Muscle of back (tissue), 11 donors: ENCODE data around the gene ACAP2. TPM values are rescaled to one million over a fixed set of nuclear protein-coding genes. Genes with fewer than 3 reads are reported as not detected.
"Not testable (repeated sequence)": the region's sequence is repeated elsewhere in the genome, so short reads cannot be mapped to it uniquely, and the experiment has no call there.

Experiments
- DNase-seq, 3 donors: peaks; one replicate each; pipeline versions ENCODE4 v3.0.0 to v3.0.0-alpha.2; 2013
- polyA plus RNA-seq, 10 donors: library from polyadenylated mRNA; unstranded; fragments of 120-200 nt; gene quantifications; one replicate each; pipeline ENCODE4 v1.2.1, GENCODE V29; 2013; ENCODE audit not compliant: insufficient read length in 10 of 10

ACAP2 gene
- polyA plus RNA-seq, 10 donors, result 15.9 to 32.6 (median 22.6) TPM

- DNase-seq, result no peak
These were observed 47.5 kb downstream of the ACAP2 start for GRCh38 chr3:195395208-195395816.

GRCh38 chr3:195394700-195395099 is 48.1 kb downstream of the ACAP2 start:
- DNase-seq, result no peak

- DNase-seq, result no peak
These were observed 48.8 kb downstream of the ACAP2 start for GRCh38 chr3:195394024-195394423.

- no peak for DNase-seq
These were observed 54.4 kb downstream of the ACAP2 start for GRCh38 chr3:195388380-195388779.

GRCh38 chr3:195386739-195387138 is 56.1 kb downstream of the ACAP2 start:
- DNase-seq, result no peak

GRCh38 chr3:195385526-195385925 is 57.3 kb downstream of the ACAP2 start:
- no peak for DNase-seq

- DNase-seq, result no peak
These were observed 57.9 kb downstream of the ACAP2 start for GRCh38 chr3:195384952-195385351.

- DNase-seq, result no peak
These were observed 70.6 kb downstream of the ACAP2 start for GRCh38 chr3:195372220-195372619.

- DNase-seq, result no peak
These were observed 76.5 kb downstream of the ACAP2 start for GRCh38 chr3:195366200-195366925.

- no peak for DNase-seq
These were observed 77.4 kb downstream of the ACAP2 start for GRCh38 chr3:195365371-195365770.

- not testable (repeated sequence) for DNase-seq
These were observed 85.0 kb downstream of the ACAP2 start for GRCh38 chr3:195357797-195358196.

GRCh38 chr3:195356151-195357086 is 86.4 kb downstream of the ACAP2 start:
- no peak for DNase-seq

GRCh38 chr3:195354009-195354408 is 88.8 kb downstream of the ACAP2 start:
- DNase-seq, result not testable (repeated sequence)

GRCh38 chr3:195352895-195353488 is 89.8 kb downstream of the ACAP2 start:
- peak in 1 of 3 donors; percentile 78 for DNase-seq

GRCh38 chr3:195348426-195349115 is 94.2 kb downstream of the ACAP2 start:
- peak; percentile 18 to 77 (median 46) for DNase-seq

- DNase-seq, result no peak
These were observed 105.1 kb downstream of the ACAP2 start for GRCh38 chr3:195337747-195338146.

- no peak for DNase-seq
These were observed 107.9 kb downstream of the ACAP2 start for GRCh38 chr3:195334967-195335366.

- no peak for DNase-seq
These were observed 123.8 kb downstream of the ACAP2 start for GRCh38 chr3:195319060-195319459.

GRCh38 chr3:195312714-195313113 is 130.1 kb downstream of the ACAP2 start:
- no peak for DNase-seq

- DNase-seq, result no peak
These were observed 135.1 kb downstream of the ACAP2 start for GRCh38 chr3:195307711-195308110.

GRCh38 chr3:195306369-195306768 is 136.5 kb downstream of the ACAP2 start:
- DNase-seq, result peak in 1 of 3 donors; percentile 26
